Measurements from ENCODE around the gene AMIGO2.
"Not testable (repeated sequence)": the region's sequence is repeated elsewhere in the genome, so short reads cannot be mapped to it uniquely, and the experiment has no call there.

AMIGO2 gene

GRCh38 chr12:47054659-47055058 lies 25.1 kb downstream of the AMIGO2 start:
- no peak overlapping the region for H3K27ac ChIP-seq (ENCODE audit: low read depth, low read length)
- H3K27me3 ChIP-seq (ENCODE audit: insufficient read depth, low read length) = peaks cover 42% of the 10 kb centered on the region
- H3K4me3 ChIP-seq (ENCODE audit: low read depth, low read length) = no peak overlapping the region
- no peak overlapping the region for H2AFZ ChIP-seq (ENCODE audit: low read length, unreplicated experiment)
- H3K79me2 ChIP-seq (ENCODE audit: control insufficient read depth, insufficient read depth, low read length, unreplicated experiment) = no peaks in the 10 kb centered on the region
- no peaks in the 10 kb centered on the region for H3K36me3 ChIP-seq (ENCODE audit: insufficient read depth, low read length)
- no peaks in the 10 kb centered on the region for H3K4me1 ChIP-seq (ENCODE audit: control insufficient read depth, insufficient read depth, low read length, unreplicated experiment)

GRCh38 chr12:47053961-47054360 lies 25.8 kb downstream of the AMIGO2 start:
- peaks cover 42% of the 10 kb centered on the region for H3K27me3 ChIP-seq (ENCODE audit: insufficient read depth, low read length)
- H3K27ac ChIP-seq (ENCODE audit: low read depth, low read length) = no peak overlapping the region
- H3K4me1 ChIP-seq (ENCODE audit: control insufficient read depth, insufficient read depth, low read length, unreplicated experiment) = no peaks in the 10 kb centered on the region
- H3K36me3 ChIP-seq (ENCODE audit: insufficient read depth, low read length) = no peaks in the 10 kb centered on the region
- no peak overlapping the region for H2AFZ ChIP-seq (ENCODE audit: low read length, unreplicated experiment)
- H3K79me2 ChIP-seq (ENCODE audit: control insufficient read depth, insufficient read depth, low read length, unreplicated experiment) = no peaks in the 10 kb centered on the region
- H3K4me3 ChIP-seq (ENCODE audit: low read depth, low read length) = no peak overlapping the region

- Histone ChIP-seq H3K27me3 (ENCODE audit: insufficient read depth, low read length) (peaks cover 45% of the 10 kb centered on the region), H3K36me3 (ENCODE audit: insufficient read depth, low read length) (no peaks in the 10 kb centered on the region), H3K27ac (ENCODE audit: low read depth, low read length) (no peak overlapping the region), H3K4me1 (ENCODE audit: control insufficient read depth, insufficient read depth, low read length, unreplicated experiment) (no peaks in the 10 kb centered on the region), H3K79me2 (ENCODE audit: control insufficient read depth, insufficient read depth, low read length, unreplicated experiment) (no peaks in the 10 kb centered on the region), H2AFZ (ENCODE audit: low read length, unreplicated experiment) (no peak overlapping the region), H3K4me3 (ENCODE audit: low read depth, low read length) (no peak overlapping the region)
Measured at GRCh38 chr12:47052274-47052673, 27.5 kb downstream of the AMIGO2 start.

GRCh38 chr12:47051291-47051690 lies 28.5 kb downstream of the AMIGO2 start:
- H3K27ac ChIP-seq (ENCODE audit: low read depth, low read length); H2AFZ ChIP-seq (ENCODE audit: low read length, unreplicated experiment); H3K79me2 ChIP-seq (ENCODE audit: control insufficient read depth, insufficient read depth, low read length, unreplicated experiment); H3K4me1 ChIP-seq (ENCODE audit: control insufficient read depth, insufficient read depth, low read length, unreplicated experiment); H3K36me3 ChIP-seq (ENCODE audit: insufficient read depth, low read length); H3K4me3 ChIP-seq (ENCODE audit: low read depth, low read length): not testable (repeated sequence)
- H3K27me3 ChIP-seq (ENCODE audit: insufficient read depth, low read length) = peaks cover 43% of the 10 kb centered on the region

- H3K4me1 ChIP-seq (ENCODE audit: control insufficient read depth, insufficient read depth, low read length, unreplicated experiment) = no peaks in the 10 kb centered on the region
- no peaks in the 10 kb centered on the region for H3K36me3 ChIP-seq (ENCODE audit: insufficient read depth, low read length)
- H3K27me3 ChIP-seq (ENCODE audit: insufficient read depth, low read length) = peaks cover 16% of the 10 kb centered on the region
- no peak overlapping the region for H3K4me3 ChIP-seq (ENCODE audit: low read depth, low read length)
- H3K79me2 ChIP-seq (ENCODE audit: control insufficient read depth, insufficient read depth, low read length, unreplicated experiment) = no peaks in the 10 kb centered on the region
- H3K27ac ChIP-seq (ENCODE audit: low read depth, low read length) = no peak overlapping the region
- H2AFZ ChIP-seq (ENCODE audit: low read length, unreplicated experiment) = no peak overlapping the region
Measured at GRCh38 chr12:47048541-47048940, 31.2 kb downstream of the AMIGO2 start.

GRCh38 chr12:47041327-47041726 lies 38.4 kb downstream of the AMIGO2 start:
- no peak overlapping the region for H2AFZ ChIP-seq (ENCODE audit: low read length, unreplicated experiment)
- H3K36me3 ChIP-seq (ENCODE audit: insufficient read depth, low read length) = no peaks in the 10 kb centered on the region
- H3K79me2 ChIP-seq (ENCODE audit: control insufficient read depth, insufficient read depth, low read length, unreplicated experiment) = no peaks in the 10 kb centered on the region
- no peak overlapping the region for H3K4me3 ChIP-seq (ENCODE audit: low read depth, low read length)
- H3K27ac ChIP-seq (ENCODE audit: low read depth, low read length) = no peak overlapping the region
- H3K27me3 ChIP-seq (ENCODE audit: insufficient read depth, low read length) = no peaks in the 10 kb centered on the region
- H3K4me1 ChIP-seq (ENCODE audit: control insufficient read depth, insufficient read depth, low read length, unreplicated experiment) = no peaks in the 10 kb centered on the region

- no peaks in the 10 kb centered on the region for H3K79me2 ChIP-seq (ENCODE audit: control insufficient read depth, insufficient read depth, low read length, unreplicated experiment)
- H2AFZ ChIP-seq (ENCODE audit: low read length, unreplicated experiment) = no peak overlapping the region
- H3K27me3 ChIP-seq (ENCODE audit: insufficient read depth, low read length) = no peaks in the 10 kb centered on the region
- H3K36me3 ChIP-seq (ENCODE audit: insufficient read depth, low read length) = no peaks in the 10 kb centered on the region
- H3K27ac ChIP-seq (ENCODE audit: low read depth, low read length) = no peak overlapping the region
- no peak overlapping the region for H3K4me3 ChIP-seq (ENCODE audit: low read depth, low read length)
- H3K4me1 ChIP-seq (ENCODE audit: control insufficient read depth, insufficient read depth, low read length, unreplicated experiment) = no peaks in the 10 kb centered on the region
Measured at GRCh38 chr12:47039756-47040155, 40.0 kb downstream of the AMIGO2 start.

GRCh38 chr12:47039079-47039478 lies 40.7 kb downstream of the AMIGO2 start:
- Histone ChIP-seq H3K79me2 (ENCODE audit: control insufficient read depth, insufficient read depth, low read length, unreplicated experiment) (no peaks in the 10 kb centered on the region), H3K27ac (ENCODE audit: low read depth, low read length) (no peak overlapping the region), H3K27me3 (ENCODE audit: insufficient read depth, low read length) (no peaks in the 10 kb centered on the region), H2AFZ (ENCODE audit: low read length, unreplicated experiment) (no peak overlapping the region), H3K36me3 (ENCODE audit: insufficient read depth, low read length) (no peaks in the 10 kb centered on the region), H3K4me3 (ENCODE audit: low read depth, low read length) (no peak overlapping the region), H3K4me1 (ENCODE audit: control insufficient read depth, insufficient read depth, low read length, unreplicated experiment) (peaks cover 3% of the 10 kb centered on the region)

DNA sequence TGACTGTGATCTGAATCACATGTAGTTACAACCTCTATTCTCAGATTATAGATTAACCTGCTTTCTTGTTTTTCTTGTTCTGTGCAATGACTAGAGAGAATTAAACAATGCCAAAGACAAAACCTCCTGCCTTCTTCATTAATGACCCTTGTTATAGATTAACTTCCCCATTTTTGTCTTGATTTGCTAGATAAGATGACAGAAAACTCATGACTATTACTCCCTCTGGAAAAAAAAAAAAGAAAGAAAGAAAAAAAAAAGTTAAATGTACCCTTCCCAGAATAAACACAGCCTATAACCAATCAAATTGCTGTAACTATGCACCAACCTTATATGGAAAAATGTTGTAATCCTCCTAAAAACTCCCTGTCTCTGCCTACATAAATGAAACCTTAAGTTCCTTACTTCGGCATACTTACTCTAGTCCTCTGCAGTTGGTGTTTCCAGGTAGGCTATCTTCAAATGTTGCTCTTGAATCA lies 41.5 kb downstream of the AMIGO2 start:
- no peaks in the 10 kb centered on the region for H3K27me3 ChIP-seq (ENCODE audit: insufficient read depth, low read length)
- no peak overlapping the region for H3K27ac ChIP-seq (ENCODE audit: low read depth, low read length)
- H3K79me2 ChIP-seq (ENCODE audit: control insufficient read depth, insufficient read depth, low read length, unreplicated experiment) = no peaks in the 10 kb centered on the region
- H2AFZ ChIP-seq (ENCODE audit: low read length, unreplicated experiment) = no peak overlapping the region
- no peaks in the 10 kb centered on the region for H3K36me3 ChIP-seq (ENCODE audit: insufficient read depth, low read length)
- peaks cover 7% of the 10 kb centered on the region for H3K4me1 ChIP-seq (ENCODE audit: control insufficient read depth, insufficient read depth, low read length, unreplicated experiment)
- no peak overlapping the region for H3K4me3 ChIP-seq (ENCODE audit: low read depth, low read length)

DNA sequence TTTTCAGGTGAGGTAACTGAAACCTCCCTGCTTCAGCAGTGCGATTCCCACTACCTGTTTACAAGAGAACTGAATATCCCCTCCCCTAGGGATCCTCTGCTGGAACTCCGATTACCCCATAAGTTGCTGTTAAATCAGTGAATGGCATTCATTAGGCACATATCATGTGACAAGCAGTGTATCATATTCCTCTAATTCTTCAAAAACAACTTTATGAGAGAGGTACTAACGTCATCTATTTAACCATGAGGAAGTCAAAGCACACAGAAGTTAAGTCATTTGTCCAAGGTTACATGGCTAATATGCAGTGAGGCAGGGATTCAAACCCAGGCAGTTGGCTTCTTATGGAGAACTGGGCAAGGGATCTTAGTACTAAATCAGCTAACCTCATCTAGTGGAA lies 44.3 kb downstream of the AMIGO2 start:
- no peaks in the 10 kb centered on the region for H3K79me2 ChIP-seq (ENCODE audit: control insufficient read depth, insufficient read depth, low read length, unreplicated experiment)
- no peaks in the 10 kb centered on the region for H3K36me3 ChIP-seq (ENCODE audit: insufficient read depth, low read length)
- H3K4me1 ChIP-seq (ENCODE audit: control insufficient read depth, insufficient read depth, low read length, unreplicated experiment) = peaks cover 11% of the 10 kb centered on the region
- no peak overlapping the region for H3K4me3 ChIP-seq (ENCODE audit: low read depth, low read length)
- no peak overlapping the region for H2AFZ ChIP-seq (ENCODE audit: low read length, unreplicated experiment)
- no peaks in the 10 kb centered on the region for H3K27me3 ChIP-seq (ENCODE audit: insufficient read depth, low read length)
- no peak overlapping the region for H3K27ac ChIP-seq (ENCODE audit: low read depth, low read length)

- Histone ChIP-seq H2AFZ (ENCODE audit: low read length, unreplicated experiment) (no peak overlapping the region), H3K4me1 (ENCODE audit: control insufficient read depth, insufficient read depth, low read length, unreplicated experiment) (peaks cover 12% of the 10 kb centered on the region), H3K79me2 (ENCODE audit: control insufficient read depth, insufficient read depth, low read length, unreplicated experiment) (no peaks in the 10 kb centered on the region), H3K36me3 (ENCODE audit: insufficient read depth, low read length) (no peaks in the 10 kb centered on the region), H3K27ac (ENCODE audit: low read depth, low read length) (no peak overlapping the region), H3K4me3 (ENCODE audit: low read depth, low read length) (no peak overlapping the region), H3K27me3 (ENCODE audit: insufficient read depth, low read length) (no peaks in the 10 kb centered on the region)
Measured at GRCh38 chr12:47034661-47035060, 45.1 kb downstream of the AMIGO2 start.
